SW 1271 (cell line): Measurements from ENCODE around the gene MS4A10.
"Not testable (repeated sequence)": the region's sequence is repeated elsewhere in the genome, so short reads cannot be mapped to it uniquely, and the experiment has no call there.

Experiments
- DNase-seq, 2 experiments: peaks; one replicate each; lab custom pipeline; 2025; lab: John Stamatoyannopoulos, UW

MS4A10 gene

GRCh38 chr11:60785136-60785535 is at the start of gene MS4A10:
Gene MS4A10, plus strand, starts transcription at chr11:60785333. Its CDS starts 5,003 bp downstream, at chr11:60790336.
- DNase-seq = no peak

- DNase-seq = no peak
Observed at GRCh38 chr11:60739114-60739513, 46.0 kb upstream of the MS4A10 start.

- no peak for DNase-seq
Observed at GRCh38 chr11:60740573-60740972, 44.6 kb upstream of the MS4A10 start.

- no peak for DNase-seq
Observed at GRCh38 chr11:60741421-60741820, 43.7 kb upstream of the MS4A10 start.

- DNase-seq = no peak
Observed at GRCh38 chr11:60743058-60743457, 42.1 kb upstream of the MS4A10 start.

- no peak for DNase-seq
Observed at GRCh38 chr11:60744114-60744513, 41.0 kb upstream of the MS4A10 start.

GRCh38 chr11:60747359-60747873 is 37.7 kb upstream of the MS4A10 start:
- no peak for DNase-seq

- no peak for DNase-seq
Observed at GRCh38 chr11:60748225-60748624, 36.9 kb upstream of the MS4A10 start.

GRCh38 chr11:60748821-60749220 is 36.3 kb upstream of the MS4A10 start:
- DNase-seq = no peak

- no peak for DNase-seq
Observed at GRCh38 chr11:60750911-60751310, 34.2 kb upstream of the MS4A10 start.

- no peak for DNase-seq
Observed at GRCh38 chr11:60753309-60753708, 31.8 kb upstream of the MS4A10 start.

GRCh38 chr11:60754887-60755286 is 30.2 kb upstream of the MS4A10 start:
- DNase-seq = no peak

- DNase-seq = no peak
Observed at GRCh38 chr11:60756307-60757032, 28.7 kb upstream of the MS4A10 start, which contains the start of gene MS4A15. Gene MS4A15, plus strand, starts transcription at chr11:60756867. Its CDS starts 6,867 bp downstream, at chr11:60763734.

GRCh38 chr11:60757231-60757800 is 27.8 kb upstream of the MS4A10 start:
- no peak for DNase-seq

- not testable (repeated sequence) for DNase-seq
Observed at GRCh38 chr11:60758671-60759070, 26.5 kb upstream of the MS4A10 start.

GRCh38 chr11:60759438-60760225 is 25.5 kb upstream of the MS4A10 start:
- not testable (repeated sequence) for DNase-seq

GRCh38 chr11:60761436-60762190 is 23.5 kb upstream of the MS4A10 start:
- no peak for DNase-seq

GRCh38 chr11:60762851-60763691 is 22.1 kb upstream of the MS4A10 start:
- no peak for DNase-seq

GRCh38 chr11:60763692-60764369 is 21.3 kb upstream of the MS4A10 start:
- DNase-seq = no peak

GRCh38 chr11:60764879-60765278 is 20.3 kb upstream of the MS4A10 start:
- DNase-seq = no peak
